ENCODE measurements around the gene WBP2NL. TPM values are rescaled to one million over a fixed set of nuclear protein-coding genes. Genes with fewer than 3 reads are reported as not detected.

WBP2NL gene
- total RNA-seq, 4 donors from 2014 or later: 1.3 to 5.1 (median 2.7) TPM

DNA sequence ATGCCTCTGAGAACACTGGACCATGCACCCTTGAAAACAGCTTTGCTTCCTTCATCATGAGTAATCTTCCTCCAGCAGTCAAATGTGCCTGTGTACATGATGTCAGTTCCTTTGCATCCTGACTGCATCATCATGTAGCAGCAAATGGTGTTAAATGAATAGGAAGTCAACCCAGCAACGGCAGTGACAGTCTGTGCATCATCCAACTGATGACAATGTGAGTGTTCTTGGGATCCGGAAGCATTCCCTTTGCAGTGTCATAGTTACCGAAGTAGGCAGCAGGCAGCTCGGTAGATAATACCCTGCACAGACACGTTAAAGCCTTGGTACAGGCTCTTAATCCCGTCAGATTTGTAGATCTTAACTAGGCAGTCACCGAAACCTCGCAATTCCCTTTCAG lies 2.5 kb downstream of the WBP2NL start:
- TF ChIP-seq POLR2A (IDR thresholded peaks at IDR 0.05): no peak
- no peak overlapping the region for H3K4me3 ChIP-seq (replicated peaks in 1 of 3)
- no peaks in the 10 kb centered on the region for H3K27me3 ChIP-seq
- H3K9me3 ChIP-seq: no peaks in the 10 kb centered on the region
- H3K4me1 ChIP-seq: peaks cover 0 to 7% of the 10 kb centered on the region in 2 donors
- WGBS, 2 donors: 78% methylated on average over 8 of the region's 8 CpGs
- H3K27ac ChIP-seq: no peak overlapping the region
- DNase-seq: no peak
- H3K36me3 ChIP-seq: no peaks in the 10 kb centered on the region
- intact Hi-C loops (cut with DNase I): no loop called here

DNA sequence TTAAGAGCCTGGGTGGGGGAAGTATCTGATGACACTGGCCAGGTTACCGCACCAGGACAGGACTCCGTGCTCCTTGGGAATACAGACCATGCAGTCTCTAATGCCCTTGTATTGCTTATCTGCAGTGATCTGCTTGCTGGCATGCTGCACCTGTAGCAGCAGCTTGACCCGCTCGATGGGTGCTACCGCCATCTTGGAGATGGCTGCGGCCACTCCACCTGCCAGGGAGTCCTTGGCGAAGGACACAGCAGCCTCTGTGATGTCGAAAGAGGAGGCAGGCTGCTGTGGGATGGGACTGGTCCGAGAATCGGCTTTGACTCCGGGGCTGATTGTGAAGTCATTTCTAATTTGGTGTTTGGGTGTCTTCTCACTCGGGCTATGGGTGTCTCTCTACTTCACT lies 3.1 kb downstream of the WBP2NL start:
- Histone ChIP-seq H3K27me3 (no peaks in the 10 kb centered on the region), H3K9me3 (no peaks in the 10 kb centered on the region), H3K36me3 (no peaks in the 10 kb centered on the region), H3K4me3 (replicated peaks in 1 of 3) (no peak overlapping the region), H3K4me1 (peaks cover 0 to 7% of the 10 kb centered on the region in 2 donors), H3K27ac (no peak overlapping the region)
- TF ChIP-seq POLR2A (IDR thresholded peaks at IDR 0.05): no peak
- TF ChIP-seq, protein P1, sequence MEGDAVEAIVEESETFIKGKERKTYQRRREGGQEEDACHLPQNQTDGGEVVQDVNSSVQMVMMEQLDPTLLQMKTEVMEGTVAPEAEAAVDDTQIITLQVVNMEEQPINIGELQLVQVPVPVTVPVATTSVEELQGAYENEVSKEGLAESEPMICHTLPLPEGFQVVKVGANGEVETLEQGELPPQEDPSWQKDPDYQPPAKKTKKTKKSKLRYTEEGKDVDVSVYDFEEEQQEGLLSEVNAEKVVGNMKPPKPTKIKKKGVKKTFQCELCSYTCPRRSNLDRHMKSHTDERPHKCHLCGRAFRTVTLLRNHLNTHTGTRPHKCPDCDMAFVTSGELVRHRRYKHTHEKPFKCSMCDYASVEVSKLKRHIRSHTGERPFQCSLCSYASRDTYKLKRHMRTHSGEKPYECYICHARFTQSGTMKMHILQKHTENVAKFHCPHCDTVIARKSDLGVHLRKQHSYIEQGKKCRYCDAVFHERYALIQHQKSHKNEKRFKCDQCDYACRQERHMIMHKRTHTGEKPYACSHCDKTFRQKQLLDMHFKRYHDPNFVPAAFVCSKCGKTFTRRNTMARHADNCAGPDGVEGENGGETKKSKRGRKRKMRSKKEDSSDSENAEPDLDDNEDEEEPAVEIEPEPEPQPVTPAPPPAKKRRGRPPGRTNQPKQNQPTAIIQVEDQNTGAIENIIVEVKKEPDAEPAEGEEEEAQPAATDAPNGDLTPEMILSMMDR (IDR thresholded peaks at IDR 0.05): no peak
- DNase-seq: no peak
- intact Hi-C loops (cut with DNase I): no loop called here
- WGBS, 2 donors: 96 to 99% methylated on average over 12 of the region's 12 CpGs

DNA sequence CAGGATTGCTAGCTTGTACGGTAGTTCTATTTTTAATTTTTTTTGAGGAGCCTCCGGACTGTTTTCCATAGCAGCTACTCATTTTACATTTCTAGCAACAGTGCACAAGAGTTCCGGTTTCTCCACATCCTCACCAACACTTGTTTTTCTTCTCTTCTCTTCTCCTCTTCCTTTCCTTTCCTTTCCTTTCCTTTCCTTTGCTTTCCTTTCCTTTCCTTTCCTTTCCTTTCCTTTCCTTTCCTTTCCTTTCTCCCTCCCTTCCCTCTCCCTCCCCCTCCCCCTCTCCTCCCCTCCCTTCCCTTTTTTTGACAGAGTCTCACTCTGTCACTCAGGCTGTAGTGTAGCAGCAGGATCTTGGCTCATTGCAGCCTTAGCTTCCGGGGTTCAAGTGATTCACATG lies 9.3 kb downstream of the WBP2NL start:
- no peak overlapping the region for H3K27ac ChIP-seq
- no peaks in the 10 kb centered on the region for H3K36me3 ChIP-seq
- 71 to 76% methylated on average over 4 of the region's 4 CpGs for WGBS, 2 donors
- H3K9me3 ChIP-seq: no peaks in the 10 kb centered on the region
- TF ChIP-seq POLR2A (IDR thresholded peaks at IDR 0.05): no peak
- TF ChIP-seq, protein P1 (IDR thresholded peaks at IDR 0.05): no peak
- intact Hi-C loops (cut with DNase I): no loop called here
- no peaks in the 10 kb centered on the region for H3K27me3 ChIP-seq
- DNase-seq: no peak
- no peaks in the 10 kb centered on the region for H3K4me1 ChIP-seq
- H3K4me3 ChIP-seq (replicated peaks in 1 of 3): no peak overlapping the region

DNA sequence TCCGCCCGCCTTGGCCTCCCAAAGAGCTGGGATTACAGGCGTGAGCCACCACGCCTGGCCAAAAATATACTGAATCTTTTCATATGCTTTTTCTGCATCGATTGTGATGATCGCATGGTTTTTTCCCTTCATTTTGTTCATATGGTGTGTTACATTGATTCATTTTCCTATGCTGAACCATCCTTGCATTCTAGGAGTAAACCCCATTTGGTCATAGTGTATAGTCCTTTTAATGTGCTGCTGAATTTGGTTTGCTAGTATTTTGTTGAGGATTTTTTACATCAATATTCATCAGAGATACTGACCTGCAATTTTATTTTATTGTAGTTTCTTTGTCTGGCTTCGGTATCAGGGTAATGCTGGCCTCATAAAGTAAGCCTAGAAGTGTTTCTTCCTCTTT lies 12.2 kb downstream of the WBP2NL start:
- no peaks in the 10 kb centered on the region for H3K9me3 ChIP-seq
- no peak for DNase-seq
- H3K4me3 ChIP-seq (replicated peaks in 1 of 3): no peak overlapping the region
- TF ChIP-seq POLR2A (IDR thresholded peaks at IDR 0.05): no peak
- TF ChIP-seq, protein P1 (IDR thresholded peaks at IDR 0.05): no peak
- WGBS, 2 donors: 80 to 90% methylated on average over 7 of the region's 7 CpGs
- H3K27ac ChIP-seq: no peak overlapping the region
- no peaks in the 10 kb centered on the region for H3K27me3 ChIP-seq
- H3K36me3 ChIP-seq: no peaks in the 10 kb centered on the region
- no peaks in the 10 kb centered on the region for H3K4me1 ChIP-seq
- intact Hi-C loops (cut with DNase I): no loop called here

DNA sequence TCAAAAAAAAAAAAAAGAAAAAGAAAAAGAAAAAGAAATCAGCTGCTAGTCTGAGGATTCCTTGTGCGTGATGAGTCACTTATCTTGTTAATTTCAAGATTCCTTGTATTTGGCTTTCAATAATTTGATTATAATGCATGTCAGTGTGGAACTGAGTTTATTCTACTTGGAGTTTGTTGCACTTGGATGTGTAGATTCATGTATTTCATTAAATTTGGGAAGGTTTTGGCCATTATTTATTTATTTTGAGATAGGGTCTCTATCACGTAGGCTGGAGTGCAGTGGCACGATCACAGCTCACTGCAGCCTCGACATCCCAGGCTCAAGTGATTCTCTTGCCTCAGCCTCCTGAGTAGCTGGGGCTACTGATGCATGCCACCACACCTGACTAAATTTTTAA lies 14.8 kb downstream of the WBP2NL start:
- Histone ChIP-seq H3K4me3 (replicated peaks in 1 of 3) (no peak overlapping the region), H3K27ac (no peak overlapping the region), H3K27me3 (no peaks in the 10 kb centered on the region), H3K9me3 (no peaks in the 10 kb centered on the region), H3K4me1 (no peaks in the 10 kb centered on the region), H3K36me3 (no peaks in the 10 kb centered on the region)
- WGBS, 2 donors: 65 to 78% methylated on average over 4 of the region's 4 CpGs
- intact Hi-C loops (cut with DNase I): no loop called here
- no peak for DNase-seq
- TF ChIP-seq POLR2A (IDR thresholded peaks at IDR 0.05): no peak
- TF ChIP-seq, protein P1 (IDR thresholded peaks at IDR 0.05): no peak

DNA sequence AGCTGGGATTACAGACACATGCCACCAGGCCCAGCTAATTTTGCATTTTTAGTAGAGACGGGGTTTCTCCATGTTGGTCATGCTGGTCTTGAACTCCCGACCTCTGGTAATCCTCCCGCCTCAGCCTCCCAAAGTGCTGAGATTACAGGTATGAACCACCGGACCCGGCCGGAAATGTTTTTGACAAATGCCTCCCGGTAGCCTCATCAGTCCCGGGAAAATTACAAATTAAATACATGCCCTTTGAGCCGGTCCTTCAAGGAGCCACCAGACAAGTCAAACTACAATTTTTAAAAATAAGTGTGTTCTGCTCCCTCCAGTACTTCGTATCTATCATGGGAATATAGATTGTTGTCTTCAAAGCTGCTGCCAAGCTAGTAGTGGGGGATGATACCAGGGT lies 17.5 kb downstream of the WBP2NL start:
- intact Hi-C loops (cut with DNase I): no loop called here
- DNase-seq: no peak

More for the DNA sequence above, 17.5 kb downstream of the WBP2NL start:
- WGBS, 2 donors: 79 to 84% methylated on average over 10 of the region's 10 CpGs
- H3K27ac ChIP-seq: no peak overlapping the region
- no peaks in the 10 kb centered on the region for H3K27me3 ChIP-seq
- H3K36me3 ChIP-seq: no peaks in the 10 kb centered on the region
- H3K4me3 ChIP-seq (replicated peaks in 1 of 3): no peak overlapping the region
- H3K9me3 ChIP-seq: no peaks in the 10 kb centered on the region
- TF ChIP-seq POLR2A (IDR thresholded peaks at IDR 0.05): no peak
- TF ChIP-seq, protein P1 (IDR thresholded peaks at IDR 0.05): no peak
- no peaks in the 10 kb centered on the region for H3K4me1 ChIP-seq

All from thyroid gland (tissue), 4 donors.